PC-3 (cell line): Measurements from ENCODE around the gene GHRL.

ENCODE experiments used
- CTCF ChIP-seq: fragments of 300-600 bp; sonication (generic); conservative IDR thresholded peaks from 2 replicates; pipeline ENCODE4 v1.5.1; 2017; ENCODE audit warnings: antibody characterized with exemption, low read depth, mild to moderate bottlenecking, low read length
- EZH2phosphoT487 ChIP-seq: fragments of 300-600 bp; sonication (generic); IDR thresholded peaks from 2 replicates; pipeline ENCODE4 v1.6.1; 2018; ENCODE audit warnings: mild to moderate bottlenecking, antibody characterized with exemption, low read length, borderline replicate concordance

DNA sequence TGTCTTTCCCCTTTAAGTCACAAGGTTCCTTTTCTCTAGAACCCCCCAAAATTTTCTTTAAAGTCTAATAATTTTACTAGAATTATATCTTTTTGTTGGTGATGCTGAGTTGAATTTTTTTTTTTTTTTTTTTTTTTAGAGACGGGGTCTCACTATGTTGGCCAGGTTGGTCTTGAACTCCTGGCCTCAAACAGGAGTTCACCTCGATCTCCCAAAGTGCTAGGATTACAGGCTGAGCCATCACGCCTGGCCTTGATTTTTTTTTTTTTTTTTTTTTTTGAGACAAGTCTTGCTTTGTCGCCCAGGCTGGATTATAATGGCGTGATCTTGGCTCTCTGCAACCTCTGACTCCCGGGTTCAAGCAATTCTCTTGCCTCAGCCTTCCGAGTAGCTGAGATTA, 15.9 kb upstream of the GHRL start:
- no peak for TF ChIP-seq CTCF
- no peak for TF ChIP-seq EZH2phosphoT487
